Endothelial cell of umbilical vein (primary cell): ENCODE measurements around the gene CBL. TPM values are rescaled to one million over a fixed set of nuclear protein-coding genes. Genes with fewer than 3 reads are reported as not detected.

Experiments
- BruUV-seq: library from RNA; stranded (reverse); fragments of 400-500 nt; replicated peaks from 2 replicates; lab custom pipeline; 2021; lab: Mats Ljungman, UMichigan
- CTCF ChIA-PET: fragments of 300-600, 350-600 bp; sonication (Branson Sonifier 250); formaldehyde crosslinking; loops from one replicate; lab custom pipeline; 2021; ENCODE audit warnings: antibody characterized with exemption, inconsistent platforms; lab: Charles Lee
- POLR2A ChIA-PET: fragments of 300-600, 350-600 bp; sonication (Branson Sonifier 250); formaldehyde crosslinking; loops from one replicate; lab custom pipeline; 2021; ENCODE audit warnings: antibody characterized with exemption, inconsistent platforms; lab: Charles Lee
- DNase-seq: peaks from one replicate; pipeline ENCODE4 v3.0.0-alpha.2; 2011; ENCODE audit warnings: low read depth, low spot score
- FAIRE-seq: peaks from 2 replicates; lab custom pipeline; 2011; peaks lifted over from hg19 to GRCh38; lab: Jason Lieb, UNC
- H2AFZ ChIP-seq: 2 replicates; pipeline ENCODE4 v1.6.0; 2012; ENCODE audit warnings: low read depth, low read length, control low read depth, inconsistent platforms
- H3K27ac ChIP-seq: 2 replicates; pipeline ENCODE4 v1.5.1; 2011; ENCODE audit warnings: low read depth, mild to moderate bottlenecking, control low read depth, low read length, moderate library complexity; ENCODE audit not compliant: insufficient read depth
- H3K27me3 ChIP-seq, 2 experiments: 2 replicates each; pipeline versions ENCODE4 v1.6.0 to v1.6.1; 2011; ENCODE audit warnings: low read length in 2 of 2, mixed read lengths in 1 of 2; ENCODE audit not compliant: control insufficient read depth in 2 of 2, insufficient read depth in 2 of 2
- H3K36me3 ChIP-seq, 2 experiments: 2 replicates in 1 of 2; 3 replicates in 1 of 2; pipeline ENCODE4 v1.5.1; 2011; ENCODE audit warnings: low read length in 2 of 2, mild to moderate bottlenecking in 1 of 2, moderate library complexity in 1 of 2; ENCODE audit not compliant: control insufficient read depth in 2 of 2, insufficient read depth in 2 of 2; ENCODE audit errors: extremely low read depth in 1 of 2
- H3K4me1 ChIP-seq: 3 replicates; pipeline ENCODE4 v1.5.1; 2011; ENCODE audit warnings: mild to moderate bottlenecking, low read length; ENCODE audit not compliant: control insufficient read depth, insufficient read depth; ENCODE audit errors: extremely low read depth
- H3K4me2 ChIP-seq: 2 replicates; pipeline ENCODE4 v1.6.1; 2011; ENCODE audit warnings: low read length, control low read depth, mixed read lengths; ENCODE audit not compliant: insufficient read depth
- H3K4me3 ChIP-seq, 3 experiments: fragments of 200-600 bp in 1 of 3; sonication (generic), shearing (Covaris generic) in 1 of 3; replicated peaks in 1 of 3; 2 replicates each; pipeline ENCODE4 v1.5.1; 2011 to 2016; ENCODE audit warnings: control low read depth in 3 of 3, low read length in 3 of 3, mild to moderate bottlenecking in 2 of 3, inconsistent platforms in 1 of 3, low read depth in 1 of 3, moderate library complexity in 1 of 3; ENCODE audit not compliant: insufficient read depth in 1 of 3
- H3K79me2 ChIP-seq: 2 replicates; pipeline ENCODE4 v1.6.0; 2012; ENCODE audit warnings: low read length, inconsistent platforms; ENCODE audit not compliant: control insufficient read depth, insufficient read depth
- H3K9ac ChIP-seq: replicated peaks from 2 replicates; pipeline ENCODE3; 2011; ENCODE audit warnings: low read length, control low read depth; ENCODE audit not compliant: insufficient read depth; ENCODE audit errors: extremely low read depth
- H3K9me1 ChIP-seq: replicated peaks from 3 replicates; pipeline ENCODE4 v1.6.0; 2011; ENCODE audit warnings: mild to moderate bottlenecking, low read length; ENCODE audit not compliant: control insufficient read depth, insufficient read depth; ENCODE audit errors: extremely low read depth
- H3K9me3 ChIP-seq: replicated peaks from 2 replicates; pipeline ENCODE4 v1.5.1; 2012; ENCODE audit warnings: low read length, inconsistent platforms; ENCODE audit not compliant: control insufficient read depth, insufficient read depth
- H4K20me1 ChIP-seq: replicated peaks from 2 replicates; pipeline ENCODE3; 2011; ENCODE audit warnings: mild to moderate bottlenecking, low read length; ENCODE audit not compliant: control insufficient read depth, insufficient read depth; ENCODE audit errors: extremely low read depth
- CTCF ChIP-seq, 2 donors: IDR thresholded peaks; 1 replicate in 1 of 2; 2 replicates in 1 of 2; pipeline ENCODE4 v1.5.1; 2011; ENCODE audit warnings: low read length in 2 of 2, mild to moderate bottlenecking in 2 of 2, moderate library complexity in 2 of 2, control low read depth in 1 of 2, inconsistent platforms in 1 of 2, low read depth in 1 of 2; ENCODE audit not compliant: insufficient read depth in 1 of 2; ENCODE audit errors: extremely low read depth in 1 of 2
- EZH2 ChIP-seq: IDR thresholded peaks from 2 replicates; pipeline ENCODE4 v1.6.1; 2012; ENCODE audit warnings: borderline replicate concordance, low read depth, mild to moderate bottlenecking, moderate library complexity, low read length, inconsistent platforms; ENCODE audit not compliant: severe bottlenecking
- FOS ChIP-seq: IDR thresholded peaks from 2 replicates; pipeline ENCODE4 v1.6.1; 2011; ENCODE audit warnings: mild to moderate bottlenecking, low read length, moderate library complexity, borderline replicate concordance; ENCODE audit not compliant: insufficient read depth
- GATA2 ChIP-seq: IDR thresholded peaks from 2 replicates; pipeline ENCODE4 v1.7.0; 2011; ENCODE audit warnings: low read depth, mild to moderate bottlenecking, moderate library complexity, mixed read lengths, low read length; ENCODE audit not compliant: insufficient read length, insufficient read depth
- JUN ChIP-seq: IDR thresholded peaks from 2 replicates; pipeline ENCODE4 v1.6.1; 2011; ENCODE audit warnings: borderline replicate concordance, low read depth; ENCODE audit not compliant: insufficient read length, insufficient read depth
- MAX ChIP-seq: IDR thresholded peaks from 2 replicates; pipeline ENCODE4 v1.6.1; 2011; ENCODE audit not compliant: insufficient read depth, insufficient read length
- MYC ChIP-seq: IDR thresholded peaks from one replicate; pipeline ENCODE4 v1.6.1; 2011; ENCODE audit warnings: mild to moderate bottlenecking, low read depth, low read length
- POLR2A ChIP-seq: IDR thresholded peaks from 2 replicates; pipeline ENCODE4 v1.6.1; 2012; ENCODE audit warnings: low read depth, mild to moderate bottlenecking, control low read depth, low read length
- POLR2AphosphoS5 ChIP-seq: IDR thresholded peaks from 2 replicates; pipeline ENCODE4 v1.6.1; 2012; ENCODE audit warnings: low read depth, mild to moderate bottlenecking, control low read depth, low read length, moderate library complexity; ENCODE audit not compliant: insufficient read depth
- dilution Hi-C: fragments of 300-500 bp; cut with MboI; formaldehyde crosslinking; loops from one replicate; pipeline ENCODE4 v1.15.0; 2019; ENCODE audit warnings: low sequenced_read_pairs; ENCODE audit not compliant: extremely low pct_ligation_motif_present
- intact Hi-C: fragments of 100-400 bp; cut with micrococcal nuclease; formaldehyde crosslinking; loops from one replicate; pipeline ENCODE4 v1.10.0; 2022
- polyA plus RNA-seq, 4 experiments: library from polyadenylated mRNA; depleted of rRNA in 3 of 4; stranded (reverse) in 3 of 4; unstranded in 1 of 4; fragments of >200 nt; gene quantifications; 2 replicates each; pipeline versions ENCODE4 v1.2.1 to v1.2.3, GENCODE V29; 2011 to 2012; ENCODE audit warnings: missing spikeins in 1 of 4
- total RNA-seq: library from RNA; stranded (reverse); gene quantifications from 2 replicates; pipeline ENCODE4 v1.2.3, GENCODE V29; 2021

CBL gene
- total and polyA plus RNA-seq, 2 donors (not counting 3 experiments of a cell fraction or from before 2014, with no cell fraction given): 15.5 to 41.5 TPM

- Histone ChIP-seq H3K9ac (no peak overlapping the region), H3K36me3 (peaks cover 0 to 9% of the 10 kb centered on the region in 2 experiments), H3K4me2 (no peak overlapping the region), H3K4me3 (no peak overlapping the region), H4K20me1 (no peaks in the 10 kb centered on the region), H3K9me1 (no peaks in the 10 kb centered on the region), H2AFZ (no peak overlapping the region), H3K27ac (no peak overlapping the region), H3K9me3 (no peaks in the 10 kb centered on the region), H3K4me1 (no peaks in the 10 kb centered on the region), H3K27me3 (no peaks in the 10 kb centered on the region), H3K79me2 (no peaks in the 10 kb centered on the region)
- TF ChIP-seq EZH2 (no peak), FOS (no peak), MAX (no peak), POLR2A (no peak), MYC (no peak), POLR2AphosphoS5 (no peak), JUN (no peak), CTCF (IDR thresholded peaks at IDR 0.05; ENCODE audit: extremely low read depth in 1 of 2, insufficient read depth in 1 of 2, low read depth in 1 of 2, low read length in 2 of 2) (no peak), GATA2 (no peak)
- ChIA-PET CTCF (interaction anchor here (0.9 kb wide), 1 partner anchor 13 kb away, joined by 4 read pairs; no protein-coding TSS in a partner anchor), POLR2A (no interaction called here)
- DNase-seq: no peak
- dilution Hi-C loops (no loop called here), intact Hi-C loops (no loop called here)
- no TSS peak for BruUV-seq
- no peak for FAIRE-seq
Observed at GRCh38 chr11:119277660-119278059, 71.5 kb downstream of the CBL start.
